MM.1S (cell line): ENCODE data around the gene TIMP2.

Experiments
- DNase-seq: peaks from one replicate; pipeline ENCODE4 v3.0.0-alpha.2; 2015
- H2AFZ ChIP-seq: fragments of 300-600 bp; sonication (generic); 2 replicates; pipeline ENCODE4 v1.6.0; 2016; ENCODE audit warnings: antibody characterized with exemption, low read length
- H3F3A ChIP-seq: fragments of 300-600 bp; sonication (generic); 2 replicates; pipeline ENCODE4 v1.6.1; 2016; ENCODE audit warnings: mild to moderate bottlenecking, antibody characterized with exemption, low read length, moderate library complexity, mixed read lengths; ENCODE audit not compliant: insufficient read depth
- H3K27ac ChIP-seq: fragments of 300-600 bp; sonication (generic); 2 replicates; pipeline ENCODE4 v1.5.1; 2016; ENCODE audit warnings: mild to moderate bottlenecking, low read length
- H3K27me3 ChIP-seq: fragments of 300-600 bp; sonication (generic); replicated peaks from 2 replicates; pipeline ENCODE4 v1.6.0; 2016; ENCODE audit warnings: low read length; ENCODE audit not compliant: insufficient read depth
- H3K36me3 ChIP-seq: fragments of 300-600 bp; sonication (generic); replicated peaks from 2 replicates; pipeline ENCODE4 v1.6.1; 2016; ENCODE audit warnings: mild to moderate bottlenecking, low read length, mixed read lengths; ENCODE audit not compliant: insufficient read depth
- H3K4me1 ChIP-seq: fragments of 300-600 bp; sonication (generic); 2 replicates; pipeline ENCODE4 v1.6.1; 2016; ENCODE audit warnings: low read length, mixed read lengths
- H3K4me2 ChIP-seq: fragments of 300-600 bp; sonication (generic); 2 replicates; pipeline ENCODE4 v1.6.0; 2016; ENCODE audit warnings: low read depth, low read length
- H3K4me3 ChIP-seq: fragments of 300-600 bp; sonication (generic); 2 replicates; pipeline ENCODE4 v1.5.1; 2016; ENCODE audit warnings: low read length, mixed read lengths
- H3K79me2 ChIP-seq: fragments of 300-600 bp; sonication (generic); 2 replicates; pipeline ENCODE4 v1.6.1; 2016; ENCODE audit warnings: mixed run types, low read length, mixed read lengths
- H3K9ac ChIP-seq: fragments of 300-600 bp; sonication (generic); 2 replicates; pipeline ENCODE4 v1.6.1; 2016; ENCODE audit warnings: low read length, mixed read lengths
- H3K9me2 ChIP-seq: fragments of 300-600 bp; sonication (generic); replicated peaks from 2 replicates; pipeline ENCODE4 v1.6.1; 2016; ENCODE audit warnings: mild to moderate bottlenecking, low read length, mixed read lengths; ENCODE audit not compliant: insufficient read depth
- H3K9me3 ChIP-seq: fragments of 300-600 bp; sonication (generic); replicated peaks from 2 replicates; pipeline ENCODE4 v1.6.1; 2016; ENCODE audit warnings: mild to moderate bottlenecking, low read length, mixed read lengths; ENCODE audit not compliant: insufficient read depth
- H4K20me1 ChIP-seq: fragments of 300-600 bp; sonication (generic); 2 replicates; pipeline ENCODE4 v1.6.1; 2016; ENCODE audit warnings: mild to moderate bottlenecking, low read length, moderate library complexity, mixed read lengths; ENCODE audit not compliant: insufficient read depth
- EZH2 ChIP-seq: fragments of 300-600 bp; sonication (generic); optimal IDR thresholded peaks from 2 replicates; pipeline ENCODE3; 2017; ENCODE audit warnings: low read depth, mild to moderate bottlenecking, antibody characterized with exemption, low read length, mixed read lengths
- EZH2phosphoT487 ChIP-seq: fragments of 300-600 bp; sonication (generic); IDR thresholded peaks from 2 replicates; pipeline ENCODE4 v1.6.1; 2018; ENCODE audit warnings: antibody characterized with exemption, low read length
- TF ChIP-seq, protein P1 (sequence below): fragments of 300-600 bp; sonication (generic); IDR thresholded peaks from 2 replicates; pipeline ENCODE4 v1.5.1; 2016; ENCODE audit warnings: antibody characterized with exemption, low read length, mixed read lengths

The TIMP2 gene

DNA sequence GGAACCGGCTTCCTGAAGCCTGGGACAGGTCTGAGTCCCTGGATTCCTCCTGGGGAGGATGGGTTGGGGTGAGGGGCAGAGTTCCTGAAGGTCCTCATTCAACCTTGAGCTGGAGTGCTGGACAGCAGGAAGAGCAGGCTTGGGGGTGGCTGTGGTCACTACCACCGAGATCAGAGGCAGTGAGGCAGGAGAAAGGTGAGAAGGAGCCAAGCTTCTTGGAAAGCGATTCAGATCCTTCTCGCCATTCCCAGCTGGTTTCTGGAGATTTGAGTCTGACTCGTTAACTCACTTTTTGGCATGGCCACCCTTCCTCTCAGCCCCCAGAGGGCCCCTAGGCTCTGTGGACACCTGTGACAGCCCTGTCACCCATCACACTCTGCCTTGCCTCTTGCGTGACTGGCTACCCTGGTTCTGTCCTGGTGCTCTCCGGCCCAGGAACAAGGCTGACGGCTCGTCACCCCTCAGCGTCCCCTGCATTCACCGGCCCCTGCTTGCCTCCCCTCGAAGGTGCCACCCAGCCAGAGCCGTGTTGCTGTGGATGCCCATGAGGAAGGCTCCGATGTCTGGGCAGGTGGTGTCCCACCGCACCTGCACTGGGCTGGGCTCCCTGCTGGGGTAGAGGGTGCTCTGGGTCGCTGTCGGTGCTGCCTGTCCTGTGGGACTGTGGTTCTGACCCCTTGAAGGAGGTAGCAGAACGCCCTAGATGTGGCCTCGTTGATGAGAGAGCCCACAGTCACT, 9.7 kb upstream of the TIMP2 start:
- no peaks in the 10 kb centered on the region for H3K9me2 ChIP-seq
- H3K27ac ChIP-seq, result peak overlapping the region; percentile 95; the same call in 1 of the 2 replicates
- DNase-seq, result no peak
- H3K4me3 ChIP-seq, result no peak overlapping the region
- peaks cover 19% of the 10 kb centered on the region for H3F3A ChIP-seq
- peak overlapping the region; percentile 57; the same call in 1 of the 2 replicates for H3K4me2 ChIP-seq
- no peaks in the 10 kb centered on the region for H4K20me1 ChIP-seq
- no peaks in the 10 kb centered on the region for H3K9me3 ChIP-seq
- H3K4me1 ChIP-seq, result peaks cover 25% of the 10 kb centered on the region
- no peaks in the 10 kb centered on the region for H3K27me3 ChIP-seq
- no peaks in the 10 kb centered on the region for H3K79me2 ChIP-seq
- H2AFZ ChIP-seq, result peak overlapping the region; percentile 63
- TF ChIP-seq, protein P1, sequence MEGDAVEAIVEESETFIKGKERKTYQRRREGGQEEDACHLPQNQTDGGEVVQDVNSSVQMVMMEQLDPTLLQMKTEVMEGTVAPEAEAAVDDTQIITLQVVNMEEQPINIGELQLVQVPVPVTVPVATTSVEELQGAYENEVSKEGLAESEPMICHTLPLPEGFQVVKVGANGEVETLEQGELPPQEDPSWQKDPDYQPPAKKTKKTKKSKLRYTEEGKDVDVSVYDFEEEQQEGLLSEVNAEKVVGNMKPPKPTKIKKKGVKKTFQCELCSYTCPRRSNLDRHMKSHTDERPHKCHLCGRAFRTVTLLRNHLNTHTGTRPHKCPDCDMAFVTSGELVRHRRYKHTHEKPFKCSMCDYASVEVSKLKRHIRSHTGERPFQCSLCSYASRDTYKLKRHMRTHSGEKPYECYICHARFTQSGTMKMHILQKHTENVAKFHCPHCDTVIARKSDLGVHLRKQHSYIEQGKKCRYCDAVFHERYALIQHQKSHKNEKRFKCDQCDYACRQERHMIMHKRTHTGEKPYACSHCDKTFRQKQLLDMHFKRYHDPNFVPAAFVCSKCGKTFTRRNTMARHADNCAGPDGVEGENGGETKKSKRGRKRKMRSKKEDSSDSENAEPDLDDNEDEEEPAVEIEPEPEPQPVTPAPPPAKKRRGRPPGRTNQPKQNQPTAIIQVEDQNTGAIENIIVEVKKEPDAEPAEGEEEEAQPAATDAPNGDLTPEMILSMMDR, result no peak
- no peak for TF ChIP-seq EZH2phosphoT487
- no peak for TF ChIP-seq EZH2
- H3K9ac ChIP-seq, result peak overlapping the region; percentile 62
- H3K36me3 ChIP-seq, result no peaks in the 10 kb centered on the region

DNA sequence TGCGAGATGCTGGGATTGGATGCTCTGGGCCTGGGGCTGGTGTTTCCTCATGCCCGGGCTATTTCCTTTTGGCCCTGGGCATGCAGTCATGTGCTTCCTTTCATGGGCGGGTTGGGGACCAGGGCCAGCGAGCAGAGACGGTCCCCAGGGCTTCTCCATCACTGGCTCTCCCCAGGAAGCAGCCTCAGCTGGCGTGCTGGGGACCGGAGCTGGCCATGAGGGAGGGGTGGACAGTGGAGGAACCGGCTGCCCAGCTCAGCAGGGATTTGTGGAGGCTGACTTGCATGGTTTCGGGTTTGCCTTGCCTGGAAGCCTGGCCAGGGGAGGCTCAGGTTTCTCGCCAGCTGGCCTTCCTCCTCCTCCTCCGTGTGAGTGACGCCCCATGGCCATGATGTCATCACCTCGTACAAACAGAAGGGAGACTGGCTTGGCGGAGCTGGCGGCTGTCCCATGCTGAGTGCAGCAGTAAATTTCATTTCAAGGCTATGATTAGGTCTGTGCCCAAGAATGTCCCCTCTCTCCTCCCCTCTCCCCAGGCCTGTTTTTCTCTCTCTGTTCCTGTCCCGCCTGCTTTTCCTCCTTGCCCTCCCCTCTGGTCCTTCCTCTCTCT, 8.9 kb upstream of the TIMP2 start:
- TF ChIP-seq EZH2phosphoT487 (no peak), EZH2 (no peak)
- TF ChIP-seq, protein P1, result no peak
- no peaks in the 10 kb centered on the region for H3K27me3 ChIP-seq
- peak overlapping the region; percentile 95 for H3K27ac ChIP-seq
- H3K4me3 ChIP-seq, result no peak overlapping the region; the same call in 1 of the 2 replicates
- H3K36me3 ChIP-seq, result no peaks in the 10 kb centered on the region
- peak overlapping the region; percentile 63 for H2AFZ ChIP-seq
- H3K4me1 ChIP-seq, result peaks cover 25% of the 10 kb centered on the region
- no peaks in the 10 kb centered on the region for H4K20me1 ChIP-seq
- peak overlapping the region; percentile 57 for H3K4me2 ChIP-seq
- H3K79me2 ChIP-seq, result no peaks in the 10 kb centered on the region
- H3K9me2 ChIP-seq, result no peaks in the 10 kb centered on the region
- peak overlapping the region; percentile 62 for H3K9ac ChIP-seq
- H3F3A ChIP-seq, result peaks cover 19% of the 10 kb centered on the region
- peak; percentile 46 for DNase-seq
- H3K9me3 ChIP-seq, result no peaks in the 10 kb centered on the region

DNA sequence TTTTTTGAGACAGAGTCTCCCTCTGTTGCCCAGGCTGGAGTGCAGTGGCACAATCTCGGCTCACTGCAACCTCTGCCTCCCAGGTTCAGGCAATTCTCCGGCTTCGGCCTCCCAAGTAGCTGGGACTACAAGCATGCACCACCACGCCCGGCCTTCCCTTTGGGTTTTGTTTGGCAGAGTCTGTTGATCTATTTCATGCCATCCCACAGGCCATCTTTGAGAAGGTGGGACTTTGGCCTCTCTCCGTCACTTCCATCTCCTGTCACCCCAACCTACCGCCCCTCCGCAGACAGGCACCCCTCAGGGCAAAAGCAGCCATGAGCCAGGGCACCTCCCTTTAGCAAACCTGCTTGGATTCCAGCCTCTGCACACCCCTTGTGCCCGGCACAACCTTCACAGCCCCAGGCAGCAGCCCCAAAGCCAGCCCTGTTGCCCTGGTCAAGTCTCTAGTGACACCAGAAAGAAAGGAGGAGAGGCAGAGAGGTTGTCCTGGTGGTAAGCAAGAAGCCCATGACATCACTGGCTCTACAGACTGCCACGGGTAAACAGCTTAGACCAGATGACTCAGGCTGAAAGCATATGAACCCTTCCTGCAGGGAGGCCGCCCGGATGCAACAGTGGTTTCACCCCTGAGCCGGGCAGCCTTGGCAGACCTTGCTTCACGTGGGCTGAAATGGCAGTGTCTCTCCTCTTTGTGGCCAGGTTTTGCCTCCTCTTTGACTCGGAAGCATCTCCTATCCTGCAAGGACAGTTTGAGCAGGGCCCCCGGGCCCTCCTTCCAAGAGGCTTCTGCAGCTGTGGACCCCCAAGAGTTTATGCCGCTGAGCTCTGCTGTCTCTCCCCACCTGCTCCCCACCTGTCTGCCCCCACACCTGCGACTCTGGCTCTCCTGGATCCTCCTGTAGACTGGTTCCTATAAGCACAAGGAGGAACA, 8.1 kb upstream of the TIMP2 start:
- peak overlapping the region; percentile 62 for H3K9ac ChIP-seq
- H3K9me2 ChIP-seq, result no peaks in the 10 kb centered on the region
- peak overlapping the region; percentile 95 for H3K27ac ChIP-seq

More for the DNA sequence above, 8.1 kb upstream of the TIMP2 start:
- Histone ChIP-seq H3K27me3 (no peaks in the 10 kb centered on the region), H3K36me3 (no peaks in the 10 kb centered on the region), H3K79me2 (no peaks in the 10 kb centered on the region), H3K4me1 (peaks cover 25% of the 10 kb centered on the region), H3K4me2 (peak overlapping the region; percentile 57), H3F3A (peaks cover 19% of the 10 kb centered on the region), H4K20me1 (no peaks in the 10 kb centered on the region), H3K9me3 (no peaks in the 10 kb centered on the region), H3K4me3 (no peak overlapping the region; the same call in 1 of the 2 replicates), H2AFZ (peak overlapping the region; percentile 63)
- peak; percentile 95 for DNase-seq
- TF ChIP-seq EZH2 (no peak), EZH2phosphoT487 (no peak)
- TF ChIP-seq, protein P1, result no peak
